HG03039 (cell line): ENCODE measurements around the gene TSPAN14.

Experiments used
- ATAC-seq: cut with Tn5 transposase; IDR thresholded peaks from one replicate; pipeline ENCODE4 v1.9.1; 2021; ENCODE audit warnings: mild to moderate bottlenecking, moderate library complexity; ENCODE audit not compliant: unreplicated experiment

TSPAN14 gene

GRCh38 chr10:80421707-80422536, 32.2 kb upstream of the TSPAN14 start:
- ATAC-seq: peak; percentile 80

DNA sequence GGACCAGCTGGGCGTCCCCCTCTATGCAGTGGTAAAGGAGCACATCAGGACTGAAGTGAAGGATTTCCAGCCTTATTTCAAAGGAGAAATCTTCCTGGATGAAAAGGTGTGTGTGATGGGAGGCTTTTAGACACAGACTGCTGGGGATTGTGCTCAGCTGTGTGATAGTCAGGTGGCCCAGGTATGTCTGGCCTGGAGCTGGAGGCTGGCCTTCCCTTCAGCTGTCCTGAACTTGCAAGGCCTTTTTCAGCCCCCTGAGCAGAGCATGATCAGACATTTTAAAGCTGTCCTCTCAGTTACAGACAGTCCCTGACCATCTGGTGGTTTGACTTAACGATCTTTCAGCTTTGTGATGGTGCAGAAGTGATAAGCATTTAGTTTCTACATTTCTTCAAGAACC, 28.2 kb upstream of the TSPAN14 start:
- ATAC-seq: no peak

GRCh38 chr10:80427541-80427940, 26.6 kb upstream of the TSPAN14 start:
- no peak for ATAC-seq

DNA sequence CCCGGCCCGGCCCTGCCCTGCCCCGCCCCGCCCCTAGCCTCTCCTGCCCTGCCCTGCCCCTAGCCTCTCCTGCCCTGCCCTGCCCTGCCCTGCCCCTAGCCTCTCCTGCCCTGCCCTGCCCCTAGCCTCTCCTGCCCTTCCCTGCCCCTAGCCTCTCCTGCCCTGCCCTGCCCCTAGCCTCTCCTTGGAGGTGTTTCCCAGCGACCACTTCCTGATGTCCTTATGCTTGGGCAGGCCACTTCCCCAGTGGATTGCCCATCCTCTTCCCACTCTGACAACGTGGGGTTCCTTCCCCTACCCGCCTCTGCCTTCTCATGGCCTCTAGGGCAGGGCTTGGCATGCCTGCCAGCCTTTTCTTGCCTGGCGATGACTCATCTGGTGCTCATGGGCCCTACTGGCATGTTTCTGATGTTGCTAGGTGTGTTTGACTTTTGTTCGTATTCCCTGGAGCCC, 24.6 kb upstream of the TSPAN14 start:
- no peak for ATAC-seq

- ATAC-seq: no peak
Observed at GRCh38 chr10:80433134-80433533, 21.0 kb upstream of the TSPAN14 start.

DNA sequence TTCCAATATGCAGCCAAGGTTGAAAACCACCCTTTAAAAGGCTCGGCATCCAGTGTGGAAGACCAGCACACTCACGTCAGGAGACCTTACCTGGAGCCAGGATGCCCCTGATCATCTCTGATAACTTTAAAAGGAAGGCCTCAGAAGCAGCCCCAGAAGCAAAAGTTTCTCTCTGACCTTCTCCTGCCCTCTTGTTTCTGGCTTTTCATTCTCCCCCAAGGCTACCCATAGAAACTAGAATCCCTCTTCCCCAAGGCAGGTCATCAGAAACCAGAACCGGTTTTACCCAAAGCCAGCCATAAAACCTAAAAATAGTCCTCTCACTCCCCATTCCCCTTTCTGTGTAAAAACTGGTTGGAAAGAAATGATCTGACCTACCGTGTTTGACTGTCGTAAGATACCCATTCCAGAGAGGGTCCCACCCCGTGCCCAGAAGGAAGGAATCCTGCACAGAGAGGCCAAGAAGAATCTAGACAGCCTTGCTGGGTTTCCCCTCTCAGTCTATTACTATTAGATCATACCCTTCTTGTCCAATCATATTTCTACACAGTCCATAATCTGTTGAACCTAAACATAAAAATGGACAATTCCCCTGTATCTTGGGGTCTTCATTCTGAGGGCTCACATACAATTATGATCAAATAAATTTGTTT, 17.5 kb upstream of the TSPAN14 start:
- no peak for ATAC-seq

DNA sequence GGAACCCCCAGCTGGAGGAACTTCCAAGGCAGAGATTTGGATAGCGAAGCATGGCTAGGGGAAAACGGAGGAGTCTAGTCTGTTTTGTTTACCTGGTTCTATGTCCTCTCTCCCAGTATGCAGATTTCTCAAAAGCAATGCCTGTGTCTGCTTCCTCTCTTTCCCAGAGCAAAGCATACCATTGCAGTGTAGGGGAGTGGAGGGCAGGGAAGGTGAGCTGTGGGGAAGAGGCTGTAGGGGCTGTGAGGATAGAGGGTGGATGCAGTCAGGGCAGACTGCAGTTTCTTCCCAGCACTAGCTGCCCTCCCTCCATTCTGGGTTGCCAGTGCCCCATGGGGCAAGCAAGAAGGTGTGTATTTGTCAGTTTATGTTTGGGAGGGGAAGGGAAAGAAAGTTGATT, 16.9 kb upstream of the TSPAN14 start:
- ATAC-seq: no peak

GRCh38 chr10:80441831-80442230, 12.3 kb upstream of the TSPAN14 start:
- no peak for ATAC-seq

DNA sequence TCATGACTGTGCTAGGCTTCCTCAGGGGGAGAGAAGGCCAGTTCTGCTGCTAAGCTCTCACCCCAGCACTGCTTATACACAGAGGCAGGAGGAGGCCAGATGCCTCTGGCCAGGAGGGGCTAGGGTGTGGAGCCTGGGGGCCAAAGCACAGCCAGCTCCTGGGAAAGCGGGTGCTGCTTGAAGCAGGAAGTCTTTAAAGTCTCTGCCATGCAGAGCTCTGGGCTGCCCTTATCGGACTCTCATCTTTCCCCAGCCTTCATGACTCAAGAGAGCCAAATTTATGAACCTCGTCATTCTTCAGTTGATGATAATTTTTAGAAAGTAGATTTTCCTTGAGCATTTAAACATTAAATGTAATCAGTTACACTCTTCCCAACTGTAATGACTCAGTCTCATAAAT, 11.2 kb upstream of the TSPAN14 start:
- no peak for ATAC-seq

DNA sequence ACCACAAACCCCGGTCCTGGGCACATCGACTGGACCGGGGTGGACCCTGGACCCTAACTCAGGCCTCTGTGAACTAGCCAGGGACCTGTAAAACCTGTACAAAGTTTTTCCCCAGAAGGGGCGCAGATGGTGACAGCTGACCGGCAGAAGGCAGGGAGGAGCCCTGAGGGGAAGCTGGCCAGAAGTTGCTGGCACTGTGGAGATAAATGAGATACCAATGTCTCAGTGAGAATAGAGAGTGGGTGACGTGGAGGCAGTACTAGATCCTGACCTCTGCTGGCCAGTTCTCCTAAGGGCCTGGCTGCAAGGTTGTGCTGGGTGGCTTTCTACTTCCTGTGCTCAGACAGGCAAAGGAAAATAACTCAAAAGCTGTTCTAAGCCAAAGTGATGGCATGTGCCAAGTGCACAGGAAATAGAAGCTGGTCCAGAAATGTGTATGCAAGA, 10.6 kb upstream of the TSPAN14 start:
- no peak for ATAC-seq

GRCh38 chr10:80444124-80444523, 10.0 kb upstream of the TSPAN14 start:
- ATAC-seq: no peak

DNA sequence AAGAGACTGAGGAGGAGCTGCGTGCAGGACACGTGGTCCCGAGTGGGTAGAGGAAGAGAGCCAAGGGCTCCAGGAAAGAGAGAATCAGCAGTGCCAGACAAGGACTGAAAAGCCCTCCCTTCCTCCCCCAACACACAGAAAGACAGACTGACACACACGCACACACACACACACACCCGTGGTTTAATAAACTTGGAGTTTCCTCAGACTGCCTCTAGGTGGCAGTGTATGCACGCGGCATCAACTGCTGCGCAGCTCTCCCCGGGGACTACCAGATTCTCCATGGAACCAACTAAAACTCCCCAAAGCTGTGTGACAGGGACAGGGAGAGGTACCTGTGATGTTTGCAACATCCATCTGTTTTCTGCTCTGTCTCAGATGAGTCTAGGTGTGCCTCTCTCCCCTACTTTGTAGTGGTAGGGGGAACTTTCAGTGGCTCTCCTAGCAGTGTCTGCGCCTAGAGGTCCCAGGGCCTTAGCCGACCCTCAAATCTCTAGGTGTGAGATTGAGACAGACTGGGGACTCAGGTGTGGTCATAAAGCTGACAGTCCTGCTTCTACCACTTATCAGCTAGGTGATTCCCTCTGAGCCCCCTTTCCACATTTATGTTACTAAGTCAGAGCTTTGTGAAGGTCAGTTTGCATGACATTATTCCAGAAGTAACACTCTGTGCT, 9.3 kb upstream of the TSPAN14 start:
- peak; percentile 68 for ATAC-seq

GRCh38 chr10:80447436-80448190, 6.5 kb upstream of the TSPAN14 start:
- no peak for ATAC-seq

DNA sequence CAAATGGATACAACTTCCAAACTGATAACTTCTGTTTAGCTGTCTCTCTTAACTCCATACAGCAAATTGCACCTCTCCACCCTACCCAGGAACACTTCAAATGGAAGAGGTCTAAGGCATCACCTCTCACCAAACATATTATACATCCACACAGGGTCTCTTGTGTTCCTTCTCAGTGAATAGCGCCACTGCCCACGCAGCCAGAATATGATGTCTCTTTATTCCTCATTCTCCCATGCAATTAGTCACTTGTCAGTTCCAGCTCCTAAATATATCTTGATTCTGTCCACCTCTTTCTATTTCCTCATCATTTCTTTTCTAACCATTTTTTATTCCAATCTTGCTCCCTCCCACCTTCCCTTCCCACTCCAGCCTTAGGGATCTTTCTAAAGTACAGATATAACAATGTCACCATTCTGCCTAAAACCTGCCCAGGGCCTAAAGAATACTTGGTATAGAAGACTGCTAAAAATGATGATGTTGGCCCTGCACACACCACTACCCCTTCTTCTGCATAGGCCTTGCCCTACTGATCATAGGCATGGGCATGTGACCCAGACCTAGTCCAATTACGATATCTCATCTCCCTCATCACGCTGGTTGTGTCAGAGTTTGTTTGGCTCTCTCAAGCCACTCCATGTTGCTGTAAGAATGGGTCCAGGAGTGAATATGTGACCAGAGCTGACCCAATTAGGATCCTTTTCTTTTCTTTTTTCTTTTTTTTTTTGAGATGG, 5.7 kb upstream of the TSPAN14 start:
- ATAC-seq: no peak

GRCh38 chr10:80449520-80449919, 4.6 kb upstream of the TSPAN14 start:
- no peak for ATAC-seq

DNA sequence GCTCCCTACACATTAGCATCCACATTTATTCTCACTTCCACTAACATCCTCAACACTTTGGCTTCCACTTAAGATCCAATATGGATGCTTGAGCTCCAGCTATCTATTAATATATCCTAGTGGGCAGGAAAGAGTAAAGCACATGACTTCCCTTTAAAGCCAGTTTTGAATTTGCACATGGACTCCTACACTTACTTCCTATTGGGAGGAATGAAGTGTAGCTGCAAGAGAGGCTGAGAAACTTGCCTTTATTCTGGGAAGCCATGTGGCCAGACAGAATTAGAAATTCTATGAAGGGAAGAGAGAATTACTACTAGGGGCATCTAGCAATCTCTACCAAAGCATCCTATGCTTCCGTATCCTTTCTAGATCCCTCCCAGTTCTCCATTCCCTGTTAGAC, 3.0 kb upstream of the TSPAN14 start:
- ATAC-seq: no peak

GRCh38 chr10:80452069-80452468, 2.0 kb upstream of the TSPAN14 start:
- no peak for ATAC-seq

- no peak for ATAC-seq
Observed at GRCh38 chr10:80452640-80453039, 1.5 kb upstream of the TSPAN14 start.

DNA sequence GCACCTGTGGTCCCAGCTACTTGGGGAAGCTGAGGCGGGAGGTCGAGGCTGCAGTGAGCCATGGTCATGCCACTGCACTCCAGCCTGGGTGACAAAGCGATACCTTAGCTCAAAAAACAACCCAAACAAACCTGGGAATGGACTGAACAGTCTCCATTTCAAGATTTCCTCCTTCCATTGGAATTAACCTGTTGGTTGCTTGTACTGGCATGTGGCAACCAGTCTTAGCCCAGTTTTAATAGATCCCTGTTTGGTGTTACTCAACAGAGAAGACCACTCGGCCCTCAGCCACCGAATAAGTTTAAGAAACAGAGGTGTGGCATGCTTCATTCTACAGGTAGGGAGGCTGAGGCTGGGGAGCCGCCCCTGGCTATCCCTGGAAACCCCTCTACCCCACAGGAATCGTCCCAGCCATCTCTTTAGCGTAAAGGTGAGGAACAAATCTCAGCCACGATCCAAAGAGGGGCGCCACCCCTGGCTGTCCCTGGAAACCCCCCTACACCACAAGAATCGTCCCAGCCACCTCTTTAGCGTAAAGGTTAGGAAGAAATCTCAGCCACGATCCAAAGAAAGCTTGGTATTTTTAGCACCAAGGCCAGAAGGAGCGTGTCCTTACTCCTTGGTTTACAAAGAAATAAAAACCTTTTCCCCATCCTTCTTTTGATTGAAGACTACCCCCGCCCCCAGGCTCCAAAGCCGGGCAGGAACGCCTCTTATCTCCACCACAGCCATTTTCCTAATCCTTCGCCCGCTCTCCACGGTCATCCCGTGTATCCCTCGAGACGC, 861 bp upstream of the TSPAN14 start:
- ATAC-seq: no peak
